Sigmoid colon (tissue), 7 donors: ENCODE data around the gene FADS3. TPM values are rescaled to one million over a fixed set of nuclear protein-coding genes. Genes with fewer than 3 reads are reported as not detected.

ENCODE experiments used
- DNase-seq: peaks from one replicate; pipeline ENCODE4 v3.0.0-alpha.2; 2019
- H3K27ac ChIP-seq, 4 donors: fragments of 200-600 bp; sonication (generic); one replicate each; pipeline ENCODE4 v1.5.1; 2016 to 2019; ENCODE audit warnings: mild to moderate bottlenecking in 1 of 4
- H3K27me3 ChIP-seq, 3 donors: fragments of 200-600 bp; sonication (generic); one replicate each; pipeline ENCODE4 v1.5.1; 2019; ENCODE audit warnings: mild to moderate bottlenecking in 1 of 3
- H3K36me3 ChIP-seq, 4 donors: fragments of 200-600 bp; sonication (generic); one replicate each; pipeline ENCODE4 v1.5.1; 2016 to 2019
- H3K4me1 ChIP-seq, 4 donors: fragments of 200-600 bp; sonication (generic); one replicate each; pipeline ENCODE4 v1.5.1; 2017 to 2019
- H3K4me3 ChIP-seq, 4 donors: fragments of 200-600 bp; sonication (generic); one replicate each; pipeline ENCODE4 v1.5.1; 2017 to 2019; ENCODE audit warnings: mild to moderate bottlenecking in 2 of 4, moderate library complexity in 1 of 4
- H3K9me3 ChIP-seq, 4 donors: fragments of 200-600 bp in 3 of 4; sonication (generic) in 3 of 4; one replicate each; pipeline versions ENCODE4 v1.5.1 to v1.6.1; 2013 to 2019
- CTCF ChIP-seq, 4 experiments: fragments of 450-650 bp in 3 of 4; fragments of 200-600 bp in 1 of 4; IDR thresholded peaks; one replicate each; pipeline ENCODE4 v1.5.1; 2016 to 2019; ENCODE audit warnings: antibody characterized with exemption in 4 of 4, mild to moderate bottlenecking in 3 of 4, moderate library complexity in 2 of 4
- EP300 ChIP-seq, 4 donors: sonication (generic); formaldehyde crosslinking; IDR thresholded peaks; one replicate each; pipeline ENCODE4 v1.6.1; 2017; ENCODE audit warnings: antibody characterized with exemption in 4 of 4
- POLR2A ChIP-seq, 2 donors: fragments of 450-650 bp; IDR thresholded peaks; one replicate each; pipeline ENCODE4 v1.6.1; 2016; ENCODE audit warnings: antibody characterized with exemption in 2 of 2, mild to moderate bottlenecking in 2 of 2, moderate library complexity in 2 of 2
- POLR2AphosphoS5 ChIP-seq, 4 donors: sonication (generic); formaldehyde crosslinking; IDR thresholded peaks; one replicate each; pipeline ENCODE4 v1.6.1; 2017; ENCODE audit warnings: antibody characterized with exemption in 4 of 4
- WGBS, 2 donors: extraction: QIAGEN DNeasy Blood & Tissue Kit; methylation state at CpG; one replicate each; pipeline ENCODE4 v1.1.7; 2013; 5-methylcytosine and 5-hydroxymethylcytosine counted together
- intact Hi-C: fragments of 100-400 bp; cut with DNase I; formaldehyde crosslinking; loops from one replicate; pipeline ENCODE4 v1.15.1; 2023
- polyA plus RNA-seq, 3 donors: library from polyadenylated mRNA; stranded (reverse); fragments of 200-250 nt; gene quantifications; one replicate each; pipeline ENCODE4 v1.2.3, GENCODE V29; 2013
- total RNA-seq, 4 donors: library from RNA; depleted of rRNA; stranded (reverse); fragments of >200 nt; gene quantifications; one replicate each; pipeline ENCODE4 v1.1.0, GENCODE V29; 2016
- donor health status: healthy with polysubstance abuse.
- donor health status: Bipolar disorder and iron deficiency.
- donor health status: healthy.

FADS3 gene
- total and polyA plus RNA-seq, 7 donors, result 1.4 to 57.9 (median 21.5) TPM

GRCh38 chr11:61874853-61875252 is 16.5 kb downstream of the FADS3 start:
- Histone ChIP-seq H3K4me1 (peaks cover 0 to 10% (median 3%) of the 10 kb centered on the region in 4 donors), H3K27ac (no peak overlapping the region), H3K27me3 (no peaks in the 10 kb centered on the region), H3K4me3 (no peak overlapping the region), H3K36me3 (peaks cover 0 to 41% (median 13%) of the 10 kb centered on the region in 4 donors), H3K9me3 (no peaks in the 10 kb centered on the region)
- no peak for TF ChIP-seq POLR2A (IDR thresholded peaks at IDR 0.05)
- no peak for TF ChIP-seq EP300 (IDR thresholded peaks at IDR 0.05)
- TF ChIP-seq POLR2AphosphoS5 (IDR thresholded peaks at IDR 0.05), result no peak
- no peak for TF ChIP-seq CTCF (IDR thresholded peaks at IDR 0.05)
- WGBS, 2 donors, result 71 to 78% methylated on average over 3 of the region's 3 CpGs
- no peak for DNase-seq
- intact Hi-C loops, result no loop called here

DNA sequence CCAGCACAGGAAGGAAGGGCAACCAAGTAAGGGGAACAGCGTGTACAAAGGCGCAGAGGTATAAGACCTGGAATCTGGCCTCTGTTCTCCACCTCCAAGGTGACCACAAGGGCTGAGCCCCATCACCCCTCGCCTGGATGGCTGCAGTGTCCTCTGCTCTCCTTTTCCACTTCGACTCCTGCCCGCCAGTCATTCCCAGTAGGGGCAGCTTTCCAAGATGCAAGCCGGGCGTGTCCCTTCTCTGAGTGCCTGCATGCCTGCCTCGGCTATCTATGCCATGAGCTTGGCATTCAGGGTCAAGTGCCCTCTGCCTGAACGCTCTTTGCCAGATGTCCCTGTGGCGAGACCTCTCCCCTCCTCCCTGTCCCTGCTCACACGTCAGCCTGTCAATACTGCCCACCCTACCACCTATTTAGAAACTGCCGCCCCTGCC is 17.0 kb downstream of the FADS3 start:
- H3K36me3 ChIP-seq, result peaks cover 0 to 41% (median 13%) of the 10 kb centered on the region in 4 donors
- H3K4me3 ChIP-seq, result no peak overlapping the region
- no peak overlapping the region for H3K27ac ChIP-seq
- H3K27me3 ChIP-seq, result no peaks in the 10 kb centered on the region
- TF ChIP-seq CTCF (IDR thresholded peaks at IDR 0.05), result no peak
- no peak for TF ChIP-seq EP300 (IDR thresholded peaks at IDR 0.05)
- TF ChIP-seq POLR2A (IDR thresholded peaks at IDR 0.05), result no peak
- TF ChIP-seq POLR2AphosphoS5 (IDR thresholded peaks at IDR 0.05), result no peak
- peaks cover 0 to 10% (median 3%) of the 10 kb centered on the region in 4 donors for H3K4me1 ChIP-seq
- no peaks in the 10 kb centered on the region for H3K9me3 ChIP-seq
- intact Hi-C loops, result no loop called here
- DNase-seq, result no peak
- 40 to 79% methylated on average over 12 of the region's 12 CpGs for WGBS, 2 donors

DNA sequence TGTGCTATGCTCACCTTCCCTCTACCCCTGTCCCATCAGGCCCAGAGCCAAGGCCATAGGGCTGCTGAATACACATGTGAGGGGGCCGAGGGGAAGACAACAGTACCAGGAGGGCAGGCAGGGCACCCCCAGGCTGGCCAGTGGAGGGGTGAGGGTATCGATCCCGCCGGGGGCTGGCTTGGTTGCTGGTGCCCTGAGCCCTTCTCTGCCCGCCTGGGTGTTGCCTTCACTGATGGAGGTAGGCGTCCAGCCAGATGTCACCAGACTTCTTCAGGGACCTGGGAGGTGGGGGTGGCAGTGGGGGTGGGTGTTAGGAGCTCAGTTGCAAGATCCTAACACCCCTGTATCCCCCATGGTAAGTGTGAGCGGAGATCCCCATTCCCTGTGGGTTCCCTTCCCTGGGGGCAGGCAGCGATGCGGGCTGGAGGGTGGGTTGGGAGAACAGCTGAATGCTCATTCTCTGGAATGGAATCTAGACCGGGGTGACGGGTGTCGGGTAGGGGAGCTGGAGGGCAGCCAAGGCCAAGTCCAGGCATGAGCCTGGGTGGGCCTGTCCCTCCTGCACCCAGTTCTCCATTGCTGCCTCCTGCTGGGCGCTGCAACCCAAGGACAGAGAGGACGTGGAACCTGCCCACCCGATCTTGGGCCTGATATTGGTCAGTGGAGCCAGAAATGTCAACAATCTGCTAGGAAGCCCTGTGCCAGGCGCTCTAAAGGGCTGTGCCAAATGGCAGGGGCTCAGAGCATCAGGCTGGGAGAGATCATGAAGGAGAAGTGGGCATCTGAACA is 17.6 kb downstream of the FADS3 start:
- no peaks in the 10 kb centered on the region for H3K27me3 ChIP-seq
- 81 to 93% methylated on average over 16 of the region's 16 CpGs for WGBS, 2 donors
- peak; percentile 61 for DNase-seq
- intact Hi-C loops, result no loop called here
- no peak overlapping the region for H3K4me3 ChIP-seq
- TF ChIP-seq POLR2A (IDR thresholded peaks at IDR 0.05), result no peak
- H3K9me3 ChIP-seq, result no peaks in the 10 kb centered on the region
- H3K4me1 ChIP-seq, result peaks cover 0 to 10% (median 3%) of the 10 kb centered on the region in 4 donors
- no peak overlapping the region for H3K27ac ChIP-seq
- H3K36me3 ChIP-seq, result peaks cover 0 to 35% (median 11%) of the 10 kb centered on the region in 4 donors

DNA sequence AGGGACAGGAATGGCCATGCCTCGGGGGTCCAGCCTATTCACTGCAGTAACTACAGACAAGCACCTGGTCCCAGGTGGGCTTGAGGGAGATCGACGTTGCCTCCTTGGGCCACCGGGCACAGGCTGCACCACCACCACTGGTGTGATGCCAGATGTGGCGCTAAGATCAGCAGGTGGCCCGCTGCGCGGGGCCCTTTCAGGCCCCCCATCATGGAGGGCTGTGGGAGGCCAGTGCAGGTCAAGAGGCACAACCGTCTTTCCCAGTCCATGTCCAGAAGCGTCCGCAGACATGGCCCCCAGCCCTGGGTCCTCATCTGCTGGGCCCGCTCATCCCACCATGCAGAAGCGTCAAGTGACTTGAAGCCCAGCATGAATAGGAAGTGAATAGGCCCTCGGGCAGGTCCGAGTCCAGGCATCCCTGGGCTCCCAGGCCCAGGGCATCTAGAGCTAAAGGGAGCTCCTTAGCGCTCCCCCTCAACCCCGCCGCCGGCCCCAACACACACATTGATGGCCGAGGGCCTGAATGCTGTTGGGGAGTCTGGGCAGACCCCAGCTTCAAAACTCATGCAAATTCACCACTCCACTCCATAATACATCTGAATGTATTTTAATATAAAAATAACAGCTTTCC is 18.3 kb downstream of the FADS3 start:
- peaks cover 0 to 29% (median 4%) of the 10 kb centered on the region in 4 donors for H3K36me3 ChIP-seq
- peaks cover 0 to 10% (median 3%) of the 10 kb centered on the region in 4 donors for H3K4me1 ChIP-seq
- TF ChIP-seq CTCF (IDR thresholded peaks at IDR 0.05), result no peak
- no peak for TF ChIP-seq EP300 (IDR thresholded peaks at IDR 0.05)
- TF ChIP-seq POLR2AphosphoS5 (IDR thresholded peaks at IDR 0.05), result no peak
- TF ChIP-seq POLR2A (IDR thresholded peaks at IDR 0.05), result no peak

GRCh38 chr11:61871158-61871597 is 20.2 kb downstream of the FADS3 start:
- H3K4me1 ChIP-seq, result peaks cover 0 to 10% (median 3%) of the 10 kb centered on the region in 4 donors
- DNase-seq, result peak; percentile 88
- peak overlapping the region in 2 of 4 donors; percentile 4 to 46 for H3K27ac ChIP-seq
- H3K4me3 ChIP-seq, result no peak overlapping the region
- intact Hi-C loops, result no loop called here
- no peaks in the 10 kb centered on the region for H3K9me3 ChIP-seq
- WGBS, 2 donors, result 1 to 2% methylated on average over 24 of the region's 24 CpGs
- TF ChIP-seq POLR2AphosphoS5 (IDR thresholded peaks at IDR 0.05) (peak in 1 of 4 donors; percentile 24), POLR2A (IDR thresholded peaks at IDR 0.05) (no peak), CTCF (IDR thresholded peaks at IDR 0.05) (peak; percentile 77 to 92 (median 80))
- H3K27me3 ChIP-seq, result no peaks in the 10 kb centered on the region
- H3K36me3 ChIP-seq, result peaks cover 0 to 15% (median 3%) of the 10 kb centered on the region in 4 donors

More for the DNA sequence above, 18.3 kb downstream of the FADS3 start:
- Histone ChIP-seq H3K27me3 (no peaks in the 10 kb centered on the region), H3K9me3 (no peaks in the 10 kb centered on the region), H3K4me3 (no peak overlapping the region), H3K27ac (no peak overlapping the region)
- peak; percentile 61 for DNase-seq
- intact Hi-C loops, result no loop called here
- WGBS, 2 donors, result 92 to 93% methylated on average over 20 of the region's 20 CpGs
